Mucosa of rectum (tissue), 2 donors: Measurements from ENCODE around the gene CSNK1G3.

Experiments
- H3K27ac ChIP-seq, 2 donors: one replicate each; pipeline ENCODE4 v1.7.0; 2013; ENCODE audit warnings: inconsistent platforms in 2 of 2, low read depth in 2 of 2, low read length in 2 of 2
- H3K27me3 ChIP-seq, 2 donors: one replicate each; pipeline ENCODE4 v1.7.0; 2013; ENCODE audit warnings: low read length in 2 of 2; ENCODE audit not compliant: control insufficient read depth in 2 of 2, insufficient read depth in 2 of 2
- H3K36me3 ChIP-seq, 2 donors: one replicate each; pipeline ENCODE4 v1.7.0; 2013; ENCODE audit warnings: low read length in 2 of 2; ENCODE audit not compliant: control insufficient read depth in 2 of 2, insufficient read depth in 2 of 2
- H3K4me1 ChIP-seq, 2 donors: one replicate each; pipeline ENCODE4 v1.7.0; 2013; ENCODE audit warnings: low read length in 2 of 2, mild to moderate bottlenecking in 1 of 2; ENCODE audit not compliant: control insufficient read depth in 2 of 2, insufficient read depth in 2 of 2
- H3K4me3 ChIP-seq, 2 donors: one replicate each; pipeline ENCODE4 v1.7.0; 2013; ENCODE audit warnings: low read length in 2 of 2
- H3K9ac ChIP-seq, 2 donors: one replicate each; pipeline ENCODE4 v1.7.0; 2013; ENCODE audit warnings: low read length in 2 of 2, low read depth in 1 of 2, mild to moderate bottlenecking in 1 of 2
- H3K9me3 ChIP-seq, 2 donors: one replicate each; pipeline ENCODE4 v1.7.0; 2013; ENCODE audit warnings: low read length in 2 of 2; ENCODE audit not compliant: control insufficient read depth in 2 of 2
- donor health status: healthy.
- donor health status: Normal muscosa, but diverticular disease.

CSNK1G3 gene

GRCh38 chr5:123530728-123531127 lies 18.8 kb downstream of the CSNK1G3 start:
- Histone ChIP-seq H3K27me3 (no peaks in the 10 kb centered on the region), H3K4me3 (no peak overlapping the region), H3K4me1 (peaks cover 0 to 5% of the 10 kb centered on the region in 2 donors), H3K9ac (no peak overlapping the region), H3K9me3 (no peaks in the 10 kb centered on the region), H3K27ac (no peak overlapping the region), H3K36me3 (no peaks in the 10 kb centered on the region)

- Histone ChIP-seq H3K9ac (no peak overlapping the region), H3K36me3 (no peaks in the 10 kb centered on the region), H3K27me3 (no peaks in the 10 kb centered on the region), H3K4me1 (no peaks in the 10 kb centered on the region), H3K4me3 (no peak overlapping the region), H3K27ac (no peak overlapping the region), H3K9me3 (no peaks in the 10 kb centered on the region)
These were observed 23.7 kb downstream of the CSNK1G3 start for GRCh38 chr5:123535648-123536047.

- H3K36me3 ChIP-seq = no peaks in the 10 kb centered on the region
- no peaks in the 10 kb centered on the region for H3K27me3 ChIP-seq
- H3K4me1 ChIP-seq = no peaks in the 10 kb centered on the region
- no peak overlapping the region for H3K9ac ChIP-seq
- H3K4me3 ChIP-seq = no peak overlapping the region
- H3K9me3 ChIP-seq = no peaks in the 10 kb centered on the region
- no peak overlapping the region for H3K27ac ChIP-seq
These were observed 25.3 kb downstream of the CSNK1G3 start for GRCh38 chr5:123537256-123537655.

- H3K9me3 ChIP-seq = no peaks in the 10 kb centered on the region
- no peak overlapping the region for H3K9ac ChIP-seq
- H3K27ac ChIP-seq = no peak overlapping the region
- no peak overlapping the region for H3K4me3 ChIP-seq
- H3K36me3 ChIP-seq = no peaks in the 10 kb centered on the region
- H3K4me1 ChIP-seq = no peaks in the 10 kb centered on the region
- H3K27me3 ChIP-seq = no peaks in the 10 kb centered on the region
These were observed 25.9 kb downstream of the CSNK1G3 start for GRCh38 chr5:123537845-123538244.

GRCh38 chr5:123538670-123539459 lies 26.9 kb downstream of the CSNK1G3 start:
- no peak overlapping the region for H3K9ac ChIP-seq
- no peaks in the 10 kb centered on the region for H3K36me3 ChIP-seq
- H3K9me3 ChIP-seq = no peaks in the 10 kb centered on the region
- H3K4me3 ChIP-seq = no peak overlapping the region
- H3K27ac ChIP-seq = no peak overlapping the region
- H3K4me1 ChIP-seq = peaks cover 0 to 4% of the 10 kb centered on the region in 2 donors
- H3K27me3 ChIP-seq = no peaks in the 10 kb centered on the region

- H3K36me3 ChIP-seq = no peaks in the 10 kb centered on the region
- no peaks in the 10 kb centered on the region for H3K9me3 ChIP-seq
- no peaks in the 10 kb centered on the region for H3K27me3 ChIP-seq
- H3K27ac ChIP-seq = no peak overlapping the region
- H3K4me1 ChIP-seq = peaks cover 0 to 5% of the 10 kb centered on the region in 2 donors
- H3K4me3 ChIP-seq = no peak overlapping the region
- H3K9ac ChIP-seq = no peak overlapping the region
These were observed 28.6 kb downstream of the CSNK1G3 start for GRCh38 chr5:123540534-123540933.

- Histone ChIP-seq H3K4me3 (no peak overlapping the region), H3K27me3 (no peaks in the 10 kb centered on the region), H3K4me1 (peaks cover 0 to 5% of the 10 kb centered on the region in 2 donors), H3K9ac (no peak overlapping the region), H3K27ac (no peak overlapping the region), H3K9me3 (no peaks in the 10 kb centered on the region), H3K36me3 (peaks cover 2 to 3% of the 10 kb centered on the region in 2 donors)
These were observed 31.5 kb downstream of the CSNK1G3 start for GRCh38 chr5:123543438-123543837.

GRCh38 chr5:123545506-123545905 lies 33.5 kb downstream of the CSNK1G3 start:
- Histone ChIP-seq H3K27ac (no peak overlapping the region), H3K36me3 (peaks cover 3 to 5% of the 10 kb centered on the region in 2 donors), H3K4me1 (peaks cover 0 to 8% of the 10 kb centered on the region in 2 donors), H3K9me3 (no peaks in the 10 kb centered on the region), H3K9ac (no peak overlapping the region), H3K4me3 (no peak overlapping the region), H3K27me3 (no peaks in the 10 kb centered on the region)

GRCh38 chr5:123546657-123547056 lies 34.7 kb downstream of the CSNK1G3 start:
- Histone ChIP-seq H3K27ac (no peak overlapping the region), H3K4me3 (no peak overlapping the region), H3K36me3 (peaks cover 3 to 5% of the 10 kb centered on the region in 2 donors), H3K9me3 (no peaks in the 10 kb centered on the region), H3K4me1 (peaks cover 0 to 8% of the 10 kb centered on the region in 2 donors), H3K9ac (no peak overlapping the region), H3K27me3 (no peaks in the 10 kb centered on the region)

GRCh38 chr5:123549256-123549904 lies 37.4 kb downstream of the CSNK1G3 start:
- peak overlapping the region; percentile 11 to 19 for H3K27ac ChIP-seq

More at GRCh38 chr5:123549256-123549904, 37.4 kb downstream of the CSNK1G3 start:
- peaks cover 0 to 3% of the 10 kb centered on the region in 2 donors for H3K4me1 ChIP-seq
- peaks cover 3 to 5% of the 10 kb centered on the region in 2 donors for H3K36me3 ChIP-seq
- H3K9me3 ChIP-seq = no peaks in the 10 kb centered on the region
- H3K9ac ChIP-seq = no peak overlapping the region
- H3K4me3 ChIP-seq = no peak overlapping the region
- H3K27me3 ChIP-seq = no peaks in the 10 kb centered on the region
